Activated CD8-positive, alpha-beta memory T cell treated with anti-CD3 and anti-CD28 coated beads, Interleukin-2, amount 50 U/mL, for 24 hours (primary cell): Measurements from ENCODE around the gene PTGFRN.
"Not testable (repeated sequence)": the region's sequence is repeated elsewhere in the genome, so short reads cannot be mapped to it uniquely, and the experiment has no call there.

ENCODE experiments used
- DNase-seq: peaks from one replicate; pipeline ENCODE4 v3.0.0-alpha.2; 2020; ENCODE audit errors: extremely low read depth

The PTGFRN gene

DNA sequence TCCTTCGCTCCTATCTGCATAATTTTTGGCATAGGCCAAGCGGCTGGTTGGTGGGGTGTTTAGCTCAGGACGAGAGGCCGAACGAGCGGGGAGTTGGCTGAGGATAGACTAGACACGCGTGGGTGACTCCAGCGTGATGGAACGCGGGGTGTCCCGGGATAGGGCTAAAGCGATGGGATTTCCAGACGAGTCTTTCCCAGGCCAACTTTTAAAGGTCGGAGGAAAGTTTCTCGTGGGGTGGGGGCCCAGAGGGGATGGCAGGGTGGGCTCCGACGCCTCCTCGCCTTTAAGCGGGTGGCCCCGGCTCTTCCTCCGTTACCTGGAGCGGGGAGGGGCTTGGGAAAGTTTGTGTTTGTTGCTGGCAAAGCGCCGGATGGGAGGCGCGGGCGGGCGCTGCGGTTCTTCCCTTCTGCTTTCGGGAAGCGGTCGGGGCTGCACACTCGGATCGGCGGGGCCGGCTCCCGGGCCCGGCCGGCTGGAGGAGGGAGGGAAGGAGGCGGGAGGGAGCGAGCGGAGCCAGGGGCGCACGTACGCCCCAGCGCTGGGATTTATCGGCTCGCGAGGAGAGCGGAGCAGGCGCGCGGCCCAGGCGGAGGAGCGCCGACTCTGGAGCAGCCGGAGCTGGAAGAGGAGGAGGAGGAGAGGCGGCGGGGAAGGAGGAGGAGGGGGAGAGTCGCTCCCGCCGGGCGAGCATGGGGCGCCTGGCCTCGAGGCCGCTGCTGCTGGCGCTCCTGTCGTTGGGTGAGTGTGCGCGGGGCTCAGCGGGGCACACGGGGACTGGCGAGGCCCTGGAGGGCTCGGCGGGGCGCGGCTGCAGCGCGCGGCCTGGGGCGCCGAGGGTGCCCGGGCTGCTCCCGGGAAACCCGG, at the start of gene PTGFRN:
Gene PTGFRN (plus strand): TSS at position 405 of the 867 bp plus-strand sequence. CDS start 288 bp downstream, at position 693.
- DNase-seq, result no peak

DNA sequence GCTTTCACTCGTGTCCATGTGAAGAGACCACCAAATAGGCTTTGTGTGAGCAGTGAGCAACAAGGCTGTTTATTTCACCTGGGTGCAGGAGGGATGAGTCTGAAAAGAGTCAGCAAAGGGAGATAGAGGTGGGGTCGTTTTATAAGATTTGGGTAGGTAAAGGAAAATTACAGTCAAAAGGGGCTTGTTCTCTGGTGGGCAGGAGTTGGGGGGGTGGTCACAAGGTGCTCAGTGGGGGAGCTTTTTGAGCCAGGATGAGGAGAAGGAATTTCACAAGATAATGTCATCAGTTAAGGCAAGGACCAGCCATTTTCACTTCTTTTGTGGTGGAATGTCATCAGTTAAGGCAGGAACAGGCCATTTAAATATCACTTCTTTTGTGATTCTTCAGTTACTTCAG, 49.5 kb upstream of the PTGFRN start:
- not testable (repeated sequence) for DNase-seq

- DNase-seq, result no peak
Measured at GRCh38 chr1:116861137-116861536, 48.6 kb upstream of the PTGFRN start.

GRCh38 chr1:116863031-116863430, 46.7 kb upstream of the PTGFRN start:
- DNase-seq, result not testable (repeated sequence)

GRCh38 chr1:116866478-116866877, 43.2 kb upstream of the PTGFRN start:
- DNase-seq, result not testable (repeated sequence)

DNA sequence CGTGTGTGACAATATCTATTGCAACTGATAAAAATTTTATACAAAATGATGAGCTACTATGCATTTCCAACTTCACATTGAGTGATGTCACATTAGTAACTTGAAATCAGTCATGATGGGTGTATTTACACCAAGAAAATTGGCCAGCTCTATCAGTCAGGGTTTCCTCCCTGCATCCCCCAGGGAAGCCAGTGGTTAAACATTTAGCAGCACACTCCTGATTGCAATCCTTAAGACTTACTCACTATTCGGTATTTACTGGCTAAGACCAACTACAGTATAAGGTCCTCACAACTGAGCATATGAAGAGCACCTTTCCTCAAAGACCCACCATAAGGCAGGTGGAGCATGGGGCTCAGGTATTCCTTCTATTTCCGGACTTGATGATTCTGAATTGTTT, 41.3 kb upstream of the PTGFRN start:
- no peak for DNase-seq

- DNase-seq, result no peak
Measured at GRCh38 chr1:116869611-116870010, 40.1 kb upstream of the PTGFRN start.

DNA sequence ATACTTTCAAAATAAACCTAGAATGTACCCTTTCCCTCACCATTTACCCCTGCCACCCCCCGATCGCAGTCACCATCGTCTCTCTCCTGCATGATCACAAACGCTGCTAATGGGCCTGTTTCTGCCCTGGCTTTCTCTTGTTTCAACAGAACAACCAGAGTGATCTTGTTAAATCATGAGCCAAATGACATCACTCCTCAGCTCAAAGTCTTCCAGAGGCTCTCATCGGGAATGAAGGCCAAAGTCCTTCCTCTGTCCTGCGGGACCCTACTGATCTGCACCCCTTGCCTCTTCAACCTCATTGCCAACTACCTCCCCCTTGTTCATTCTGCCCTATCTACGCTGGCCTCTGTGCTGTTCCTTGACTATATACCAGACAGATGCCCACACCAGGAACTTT, 39.4 kb upstream of the PTGFRN start:
- no peak for DNase-seq

DNA sequence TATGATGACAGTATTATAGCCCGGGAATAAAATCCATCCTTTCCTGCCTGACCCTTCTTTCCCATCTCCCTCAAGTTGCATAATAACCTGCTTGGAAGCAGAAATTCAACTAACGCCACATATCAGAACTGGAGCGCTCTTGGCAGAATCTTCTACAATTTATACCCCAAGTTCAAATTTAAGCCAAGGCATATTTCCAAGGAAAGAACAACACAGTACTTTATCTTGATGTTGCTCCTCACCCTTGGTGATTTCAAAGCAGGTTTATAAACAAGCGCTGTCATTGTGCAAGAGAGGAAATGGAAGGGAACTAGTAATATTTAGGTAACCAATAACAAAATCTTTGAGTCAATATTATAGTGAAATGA, 38.0 kb upstream of the PTGFRN start:
- no peak for DNase-seq

DNA sequence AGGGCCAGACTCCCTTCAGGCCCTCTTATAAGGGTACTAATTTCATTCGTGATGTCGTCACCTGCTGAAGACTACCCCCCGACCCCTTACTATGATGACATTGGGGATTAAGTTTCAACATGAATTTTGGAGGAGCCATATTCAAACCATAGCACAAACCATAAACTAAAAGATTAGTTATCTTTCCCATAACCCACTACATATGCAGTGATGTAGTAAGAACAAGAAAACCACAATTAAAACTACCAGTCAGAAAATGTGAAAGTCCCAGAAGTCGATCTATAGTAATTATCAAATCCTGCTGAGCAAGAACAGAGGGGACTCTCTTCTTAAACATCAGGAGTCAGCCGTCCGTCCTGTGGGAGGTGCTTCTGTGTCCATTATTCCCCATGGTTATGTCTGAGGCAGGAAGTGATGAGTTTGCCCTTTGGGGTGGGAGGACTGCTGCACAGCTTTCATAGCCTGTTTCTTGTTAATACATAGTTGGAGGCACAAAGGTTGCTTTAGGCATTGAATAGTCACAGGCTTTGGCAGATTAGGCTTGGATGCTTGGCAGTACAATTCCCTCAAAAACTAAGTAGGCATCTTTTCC, 35.9 kb upstream of the PTGFRN start:
- no peak for DNase-seq

DNA sequence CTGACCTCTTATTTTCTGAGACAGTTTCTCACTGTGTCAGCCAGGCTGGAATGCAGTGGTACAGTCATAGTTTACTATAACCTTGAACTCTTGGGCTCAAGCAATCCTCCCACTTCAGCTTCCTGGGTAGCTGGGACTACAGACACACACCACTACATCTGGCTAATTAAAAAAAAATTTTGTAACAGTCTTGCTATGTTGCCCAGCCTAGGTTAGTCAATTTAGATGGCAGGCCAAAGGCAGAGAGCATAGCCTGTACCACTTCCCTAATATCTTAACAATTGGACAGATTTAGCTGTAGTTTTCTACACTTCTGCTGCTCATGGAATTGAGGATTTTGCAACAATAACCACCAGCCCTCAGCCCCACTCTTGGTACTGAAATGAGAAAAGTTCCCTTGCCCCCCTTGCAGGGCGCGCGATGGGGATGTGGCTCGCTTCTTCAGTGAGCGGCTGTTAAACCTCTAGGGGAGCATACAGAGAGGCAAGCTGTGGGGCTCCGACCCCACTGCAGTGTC, 34.9 kb upstream of the PTGFRN start:
- DNase-seq, result no peak

GRCh38 chr1:116875391-116875790, 34.3 kb upstream of the PTGFRN start:
- DNase-seq, result no peak

- DNase-seq, result not testable (repeated sequence)
Measured at GRCh38 chr1:116875946-116876345, 33.8 kb upstream of the PTGFRN start.

DNA sequence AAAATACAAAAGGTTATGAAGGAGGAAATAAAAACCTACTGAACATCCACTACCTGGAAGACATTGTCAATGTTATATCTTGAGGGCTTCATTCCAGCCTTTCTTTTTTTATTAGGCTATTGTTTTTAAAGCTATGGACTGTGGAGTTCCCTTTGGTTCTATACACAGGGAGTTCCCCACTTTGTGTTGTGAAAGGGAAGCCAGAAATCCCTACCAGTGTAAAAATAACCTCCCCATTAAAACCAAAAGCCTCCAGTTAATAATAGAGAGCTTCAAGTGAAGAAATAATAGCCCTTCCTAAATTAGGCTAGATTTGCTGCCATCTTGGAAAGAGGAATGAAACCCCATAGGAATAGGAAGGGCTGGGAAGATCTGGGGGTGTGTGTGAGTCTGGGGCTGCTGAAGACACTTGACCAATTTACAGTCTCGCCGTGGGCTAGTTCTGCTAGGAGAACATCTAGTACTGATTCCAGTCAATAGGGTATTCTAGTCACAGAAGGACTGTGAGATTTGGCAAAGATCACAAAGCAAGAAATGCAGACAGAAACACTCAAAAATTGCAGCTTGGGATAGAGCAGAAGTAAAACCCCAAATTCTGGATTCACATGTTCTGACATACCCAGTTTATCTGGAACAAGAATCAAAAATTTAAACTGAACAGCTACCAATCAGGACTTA, 32.4 kb upstream of the PTGFRN start:
- no peak for DNase-seq

DNA sequence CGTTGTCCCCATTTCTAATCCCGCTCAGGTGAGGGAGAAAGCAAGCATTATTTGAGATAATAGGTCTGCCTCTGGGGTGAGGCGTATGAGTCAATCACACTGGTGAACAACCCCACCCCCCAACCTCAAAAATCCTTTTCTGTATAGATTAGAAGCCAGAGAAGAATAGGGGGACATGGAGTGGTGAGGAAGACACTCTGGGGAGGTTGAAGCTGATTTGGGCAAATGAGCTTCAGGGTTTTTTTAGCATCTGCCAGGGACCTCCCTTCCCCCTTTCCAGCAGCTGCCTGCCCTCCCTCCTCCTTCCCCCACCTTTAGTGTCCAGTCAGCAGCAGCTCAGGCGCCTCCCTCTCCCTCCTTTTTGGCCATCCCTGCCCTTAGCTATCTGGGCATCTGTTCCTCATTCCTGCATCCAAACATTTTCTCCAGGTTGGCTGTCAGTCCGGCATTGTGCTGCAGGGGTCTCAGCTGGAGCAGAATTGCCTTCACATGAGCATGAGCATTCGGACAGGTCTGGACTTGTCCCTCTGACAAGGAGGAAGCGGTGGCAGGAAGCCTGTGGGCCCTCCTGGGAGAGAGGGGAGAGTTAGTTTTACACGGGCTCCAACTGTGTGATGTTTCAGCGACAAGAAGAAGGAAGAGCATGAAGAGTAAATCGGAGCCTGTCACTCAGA, 30.8 kb upstream of the PTGFRN start:
- DNase-seq, result no peak

GRCh38 chr1:116879478-116880133, 30.1 kb upstream of the PTGFRN start:
- DNase-seq, result no peak

DNA sequence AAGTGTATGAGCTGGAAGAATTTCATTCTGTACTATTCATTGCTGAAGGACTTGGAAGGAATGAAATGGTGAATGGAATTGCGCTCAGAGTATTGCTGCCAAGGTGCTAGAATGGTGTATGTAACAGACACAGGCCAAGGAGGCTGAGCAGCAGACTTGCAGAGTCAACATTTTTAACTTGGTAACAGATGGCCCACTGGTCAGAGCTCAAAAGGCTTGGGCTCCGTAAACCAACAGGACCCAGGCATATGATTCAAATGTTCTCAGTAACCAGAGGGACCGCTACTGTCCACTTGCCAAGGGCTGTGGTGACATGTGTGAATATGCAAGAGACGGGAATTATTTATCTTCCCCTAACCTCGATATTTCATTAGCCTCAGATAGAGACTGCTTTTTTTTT, 28.8 kb upstream of the PTGFRN start:
- DNase-seq, result no peak

DNA sequence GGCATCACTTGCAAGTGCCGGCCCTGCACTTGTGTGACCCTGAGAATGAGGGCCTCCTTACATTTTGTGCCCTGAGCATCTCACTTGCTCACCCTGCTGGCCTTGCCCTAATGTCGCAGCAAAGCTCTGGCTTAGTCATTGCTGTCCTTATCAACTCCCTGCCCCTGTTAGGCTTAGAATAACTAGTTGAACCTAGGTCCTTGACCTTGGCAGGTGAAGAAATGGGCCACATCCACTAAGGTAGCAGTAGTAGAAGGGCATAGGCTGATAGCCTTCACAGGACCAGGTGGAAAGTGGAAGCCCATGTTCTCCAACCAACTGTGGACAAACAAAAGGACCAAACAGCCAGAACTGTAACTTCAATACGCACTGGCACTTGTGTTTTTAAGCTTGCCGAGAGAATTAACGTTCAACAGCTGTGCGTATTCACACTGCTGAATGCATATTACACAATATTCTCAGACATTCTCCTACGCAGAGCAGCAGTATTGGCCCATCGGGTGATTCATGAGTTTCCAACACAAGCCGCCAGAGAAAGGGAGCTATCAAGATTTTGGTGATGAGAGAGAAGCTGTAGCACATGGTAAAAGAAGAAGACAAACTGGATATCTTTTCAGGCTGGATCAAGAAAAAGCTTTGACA, 27.7 kb upstream of the PTGFRN start:
- DNase-seq, result no peak

GRCh38 chr1:116882866-116883265, 26.9 kb upstream of the PTGFRN start:
- DNase-seq, result no peak

GRCh38 chr1:116886291-116886878, 23.3 kb upstream of the PTGFRN start:
- DNase-seq, result no peak

- DNase-seq, result no peak
Measured at GRCh38 chr1:116887212-116887611, 22.5 kb upstream of the PTGFRN start.
